Measurements from ENCODE around the gene ETF1. TPM values are rescaled to one million over a fixed set of nuclear protein-coding genes. Genes with fewer than 3 reads are reported as not detected.
"Not testable (repeated sequence)": the region's sequence is repeated elsewhere in the genome, so short reads cannot be mapped to it uniquely, and the experiment has no call there.

ETF1 gene
- total and polyA plus RNA-seq, 3 donors from 2014 or later: 74.3 to 103 (median 75.3) TPM

GRCh38 chr5:138517437-138517836 is 25.6 kb downstream of the ETF1 start:
- 93% methylated on average over 4 of the region's 4 CpGs for WGBS, 2 donors
- Histone ChIP-seq H3K36me3 (ENCODE audit: low read depth, missing control alignments) (no peaks in the 10 kb centered on the region), H3K4me1 (no peaks in the 10 kb centered on the region)

GRCh38 chr5:138515556-138516245 is 27.3 kb downstream of the ETF1 start:
- intact Hi-C loops (cut with DNase I; ENCODE audit: low total_unique reads): no loop called here
- no peaks in the 10 kb centered on the region for H3K27me3 ChIP-seq
- no peak overlapping the region for H3K4me3 ChIP-seq
- H3K4me1 ChIP-seq: no peaks in the 10 kb centered on the region
- H3K27ac ChIP-seq: no peak overlapping the region
- no peak for DNase-seq
- no peak for TF ChIP-seq POLR2A (IDR thresholded peaks at IDR 0.05)
- TF ChIP-seq, protein P1, sequence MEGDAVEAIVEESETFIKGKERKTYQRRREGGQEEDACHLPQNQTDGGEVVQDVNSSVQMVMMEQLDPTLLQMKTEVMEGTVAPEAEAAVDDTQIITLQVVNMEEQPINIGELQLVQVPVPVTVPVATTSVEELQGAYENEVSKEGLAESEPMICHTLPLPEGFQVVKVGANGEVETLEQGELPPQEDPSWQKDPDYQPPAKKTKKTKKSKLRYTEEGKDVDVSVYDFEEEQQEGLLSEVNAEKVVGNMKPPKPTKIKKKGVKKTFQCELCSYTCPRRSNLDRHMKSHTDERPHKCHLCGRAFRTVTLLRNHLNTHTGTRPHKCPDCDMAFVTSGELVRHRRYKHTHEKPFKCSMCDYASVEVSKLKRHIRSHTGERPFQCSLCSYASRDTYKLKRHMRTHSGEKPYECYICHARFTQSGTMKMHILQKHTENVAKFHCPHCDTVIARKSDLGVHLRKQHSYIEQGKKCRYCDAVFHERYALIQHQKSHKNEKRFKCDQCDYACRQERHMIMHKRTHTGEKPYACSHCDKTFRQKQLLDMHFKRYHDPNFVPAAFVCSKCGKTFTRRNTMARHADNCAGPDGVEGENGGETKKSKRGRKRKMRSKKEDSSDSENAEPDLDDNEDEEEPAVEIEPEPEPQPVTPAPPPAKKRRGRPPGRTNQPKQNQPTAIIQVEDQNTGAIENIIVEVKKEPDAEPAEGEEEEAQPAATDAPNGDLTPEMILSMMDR (IDR thresholded peaks at IDR 0.05): no peak
- 93 to 96% methylated on average over 3 of the region's 3 CpGs for WGBS, 2 donors
- no peaks in the 10 kb centered on the region for H3K36me3 ChIP-seq (ENCODE audit: low read depth, missing control alignments)
- no peaks in the 10 kb centered on the region for H3K9me3 ChIP-seq

More at GRCh38 chr5:138517437-138517836, 25.6 kb downstream of the ETF1 start:
- no peaks in the 10 kb centered on the region for H3K27me3 ChIP-seq
- H3K4me3 ChIP-seq: no peak overlapping the region
- no peak for DNase-seq
- H3K27ac ChIP-seq: no peak overlapping the region
- intact Hi-C loops (cut with DNase I; ENCODE audit: low total_unique reads): no loop called here
- H3K9me3 ChIP-seq: no peaks in the 10 kb centered on the region
- TF ChIP-seq POLR2A (IDR thresholded peaks at IDR 0.05): no peak

DNA sequence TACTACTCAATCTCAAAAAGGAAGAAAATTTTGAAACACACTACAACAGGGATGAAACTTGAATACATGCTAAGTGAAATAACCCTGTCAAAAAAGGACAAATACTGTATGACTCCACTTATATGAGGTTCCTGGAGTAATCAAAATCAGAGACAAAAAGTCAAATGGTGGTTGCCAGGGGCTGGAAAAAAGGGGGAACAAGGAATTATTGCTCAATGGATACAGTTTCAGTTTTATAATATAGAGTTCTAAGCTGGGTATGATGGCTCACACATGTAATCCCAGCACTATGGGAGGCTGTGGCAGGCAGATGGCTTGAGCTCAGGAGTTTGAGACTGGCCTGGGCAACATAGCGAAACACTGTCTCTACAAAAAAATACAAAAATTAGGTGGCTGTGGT is 29.0 kb downstream of the ETF1 start:
- Histone ChIP-seq H3K27me3 (no peaks in the 10 kb centered on the region), H3K27ac (no peak overlapping the region), H3K9me3 (no peaks in the 10 kb centered on the region), H3K36me3 (ENCODE audit: low read depth, missing control alignments) (no peaks in the 10 kb centered on the region), H3K4me1 (no peaks in the 10 kb centered on the region), H3K4me3 (no peak overlapping the region)
- TF ChIP-seq, protein P1 (IDR thresholded peaks at IDR 0.05): no peak
- no peak for TF ChIP-seq POLR2A (IDR thresholded peaks at IDR 0.05)
- no peak for DNase-seq
- intact Hi-C loops (cut with DNase I; ENCODE audit: low total_unique reads): no loop called here
- WGBS, 2 donors: 92 to 100% methylated on average over 1 of the region's 1 CpG

GRCh38 chr5:138508958-138509357 is 34.1 kb downstream of the ETF1 start:
- TF ChIP-seq POLR2A (IDR thresholded peaks at IDR 0.05): no peak
- TF ChIP-seq, protein P1 (IDR thresholded peaks at IDR 0.05): no peak
- intact Hi-C loops (cut with DNase I; ENCODE audit: low total_unique reads): loop anchor here (10.0 kb wide), 1 partner anchor 54 kb away; no protein-coding TSS in a partner anchor
- no peaks in the 10 kb centered on the region for H3K36me3 ChIP-seq (ENCODE audit: low read depth, missing control alignments)
- 74 to 78% methylated on average over 3 of the region's 3 CpGs for WGBS, 2 donors
- DNase-seq: no peak
- no peak overlapping the region for H3K27ac ChIP-seq
- H3K27me3 ChIP-seq: no peaks in the 10 kb centered on the region
- no peaks in the 10 kb centered on the region for H3K9me3 ChIP-seq
- no peak overlapping the region for H3K4me3 ChIP-seq
- H3K4me1 ChIP-seq: no peaks in the 10 kb centered on the region

DNA sequence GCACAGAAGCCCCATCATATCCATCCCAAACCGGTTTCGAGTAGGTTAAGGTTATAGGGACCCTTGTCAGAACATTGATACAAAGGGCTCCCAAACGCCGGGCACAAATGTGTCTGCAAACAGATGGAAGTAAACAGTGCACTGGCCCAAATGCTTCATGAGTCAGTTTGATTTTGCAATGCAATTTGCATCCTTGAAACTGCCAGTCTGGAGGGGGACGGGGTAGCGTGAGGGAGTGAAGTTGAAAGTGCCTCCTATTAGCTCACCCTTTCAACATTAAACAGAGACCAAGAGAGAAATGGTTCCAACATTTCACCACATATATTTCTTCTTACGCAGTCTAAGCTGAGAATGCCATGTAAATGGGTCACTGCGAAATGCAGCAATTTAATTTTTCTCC is 35.6 kb downstream of the ETF1 start:
- DNase-seq; H3K9me3 ChIP-seq; H3K36me3 ChIP-seq (ENCODE audit: low read depth, missing control alignments); H3K4me3 ChIP-seq; H3K4me1 ChIP-seq; H3K27me3 ChIP-seq; H3K27ac ChIP-seq: not testable (repeated sequence)
- intact Hi-C loops (cut with DNase I; ENCODE audit: low total_unique reads): loop anchor here (10.0 kb wide), 1 partner anchor 53 kb away; no protein-coding TSS in a partner anchor
- whole genome bisulfite sequencing, 2 donors: 92 to 94% methylated on average over 8 of the region's 8 CpGs

Measured in testis (tissue), 3 donors.